Measurements from ENCODE around the gene DDRGK1.
A peak's percentile ranks its signal among the peaks of the same experiment; 100 is the strongest.
"Not testable (repeated sequence)": the region's sequence is repeated elsewhere in the genome, so short reads cannot be mapped to it uniquely, and the experiment has no call there.

The DDRGK1 gene

GRCh38 chr20:3182429-3182828, 22.1 kb downstream of the DDRGK1 start:
- DNase-seq, result not testable (repeated sequence)

- DNase-seq, result no peak
These were observed 23.2 kb downstream of the DDRGK1 start for GRCh38 chr20:3181270-3181669.

GRCh38 chr20:3180319-3180718, 24.2 kb downstream of the DDRGK1 start:
- no peak for DNase-seq

GRCh38 chr20:3177746-3178485, 26.6 kb downstream of the DDRGK1 start:
- DNase-seq, result no peak

GRCh38 chr20:3175270-3175669, 29.2 kb downstream of the DDRGK1 start:
- DNase-seq, result no peak

GRCh38 chr20:3174442-3175261, 29.8 kb downstream of the DDRGK1 start:
- DNase-seq, result no peak

- peak; percentile 79 to 90 (median 82) for DNase-seq
These were observed 30.7 kb downstream of the DDRGK1 start for GRCh38 chr20:3173610-3174441.

GRCh38 chr20:3172933-3173609, 31.4 kb downstream of the DDRGK1 start, which contains the start of gene LZTS3:
Gene LZTS3, minus strand, starts transcription at chr20:3173549. Its CDS starts 6,386 bp downstream, at chr20:3167163.
- peak; percentile 65 to 88 (median 83) for DNase-seq

GRCh38 chr20:3172126-3172932, 32.2 kb downstream of the DDRGK1 start:
- DNase-seq, result no peak

- DNase-seq, result no peak
These were observed 32.9 kb downstream of the DDRGK1 start for GRCh38 chr20:3171391-3172125.

- DNase-seq, result no peak
These were observed 35.5 kb downstream of the DDRGK1 start for GRCh38 chr20:3168829-3169590.

- no peak for DNase-seq
These were observed 36.2 kb downstream of the DDRGK1 start for GRCh38 chr20:3168079-3168828.

GRCh38 chr20:3167738-3168078, 36.8 kb downstream of the DDRGK1 start:
- DNase-seq, result no peak

- no peak for DNase-seq
These were observed 37.6 kb downstream of the DDRGK1 start for GRCh38 chr20:3166913-3167342.

GRCh38 chr20:3166338-3166912, 38.1 kb downstream of the DDRGK1 start:
- DNase-seq, result no peak

- DNase-seq, result no peak
These were observed 38.8 kb downstream of the DDRGK1 start for GRCh38 chr20:3165473-3166337.

GRCh38 chr20:3164763-3165410, 39.6 kb downstream of the DDRGK1 start:
- DNase-seq, result no peak

Data from T-helper 1 cell (primary cell).